Esophagus squamous epithelium (tissue), 5 donors: ENCODE data around the gene SPOPL. TPM values are rescaled to one million over a fixed set of nuclear protein-coding genes. Genes with fewer than 3 reads are reported as not detected.
A peak's percentile ranks its signal among the peaks of the same experiment; 100 is the strongest.

Source experiments
- DNase-seq: peaks from one replicate; lab custom pipeline; 2025; lab: John Stamatoyannopoulos, UW
- H3K27ac ChIP-seq, 4 donors: fragments of 200-600 bp; sonication (generic); one replicate each; pipeline ENCODE4 v1.5.1; 2016 to 2019; ENCODE audit warnings: mild to moderate bottlenecking in 1 of 4
- H3K27me3 ChIP-seq, 4 donors: fragments of 200-600 bp; sonication (generic); 1 replicate in 3 of 4; 2 replicates in 1 of 4; pipeline versions ENCODE4 v1.5.1 to v1.6.0; 2017 to 2021; ENCODE audit warnings: antibody characterized with exemption in 1 of 4
- H3K36me3 ChIP-seq, 3 donors: fragments of 200-600 bp; sonication (generic); one replicate each; pipeline ENCODE4 v1.5.1; 2016 to 2019
- H3K4me1 ChIP-seq, 3 donors: fragments of 200-600 bp; sonication (generic); one replicate each; pipeline ENCODE4 v1.5.1; 2017 to 2019
- H3K4me3 ChIP-seq, 4 donors: fragments of 200-600 bp; sonication (generic); 1 replicate in 3 of 4; 2 replicates in 1 of 4; pipeline ENCODE4 v1.5.1; 2016 to 2019; ENCODE audit warnings: mild to moderate bottlenecking in 2 of 4, moderate library complexity in 1 of 4
- H3K9me3 ChIP-seq, 3 donors: fragments of 200-600 bp; sonication (generic); one replicate each; pipeline ENCODE4 v1.5.1; 2016 to 2019
- POLR2A ChIP-seq, 4 donors: fragments of 450-650 bp; IDR thresholded peaks; one replicate each; pipeline ENCODE4 v1.6.1; 2017; ENCODE audit warnings: antibody characterized with exemption in 4 of 4, mild to moderate bottlenecking in 4 of 4, moderate library complexity in 3 of 4
- WGBS, 2 donors: methylation state at CpG; one replicate each; pipeline ENCODE4 v1.1.5; 2018; 5-methylcytosine and 5-hydroxymethylcytosine counted together
- intact Hi-C: fragments of 100-400 bp; cut with DNase I; formaldehyde crosslinking; loops from one replicate; pipeline ENCODE4 v1.15.0; 2022
- total RNA-seq, 4 donors: library from RNA; depleted of rRNA; stranded (reverse); fragments of >200 nt; gene quantifications; one replicate each; pipeline ENCODE4 v1.1.0, GENCODE V29; 2016
- TF ChIP-seq, protein P1 (sequence below), 6 experiments: fragments of 450-650 bp in 4 of 6; fragments of 200-600 bp in 2 of 6; sonication (generic) in 2 of 6; IDR thresholded peaks; one replicate each; pipeline ENCODE4 v1.5.1; 2016 to 2019; ENCODE audit warnings: antibody characterized with exemption in 6 of 6, mild to moderate bottlenecking in 4 of 6, moderate library complexity in 4 of 6
- donor health status: DM: yes; HTN: yes; CAD: no.

The SPOPL gene
- total RNA-seq, 4 donors from 2014 or later: 8.4 to 21.2 (median 13.3) TPM

DNA sequence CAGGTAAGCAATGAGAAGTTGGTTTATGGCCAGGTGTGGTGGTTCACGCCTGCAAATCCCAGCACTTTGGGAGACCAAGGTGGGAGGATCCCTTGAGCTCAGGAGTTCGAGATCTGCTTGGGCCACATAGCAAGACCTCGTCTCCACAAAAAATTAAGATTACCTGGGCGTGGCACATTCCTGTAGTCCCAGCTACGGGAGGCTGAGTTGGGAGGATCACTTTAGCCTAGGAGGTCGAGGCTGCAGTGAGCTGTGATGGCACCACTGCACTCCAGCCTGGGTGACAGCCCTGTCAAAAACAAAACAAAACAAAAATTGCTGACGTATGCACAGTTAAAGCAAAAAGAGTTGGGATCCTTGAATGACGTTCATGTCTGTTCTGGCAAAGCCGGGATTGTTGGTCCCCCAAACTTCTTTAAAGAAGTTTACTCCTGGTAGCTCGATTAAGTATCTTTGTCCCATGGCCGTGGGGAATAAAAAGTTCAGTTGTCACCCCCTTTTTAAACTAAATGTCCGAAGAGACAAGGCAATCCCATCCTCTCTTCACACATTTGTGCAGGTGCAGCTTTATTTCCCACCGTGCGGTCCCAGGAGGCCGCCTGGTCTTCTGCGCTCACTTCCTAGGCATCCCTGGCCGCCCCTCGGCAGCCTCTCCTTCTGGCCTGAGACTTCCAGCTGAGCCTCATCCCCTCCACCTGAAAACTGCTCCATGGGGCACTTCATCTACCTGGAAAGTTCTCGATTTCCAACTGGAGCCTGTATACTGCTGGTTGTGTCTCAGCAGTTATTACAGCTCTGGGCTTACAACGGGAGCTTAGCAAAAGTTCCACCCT is 762 bp upstream of the SPOPL start:
- Histone ChIP-seq H3K4me3 (peak overlapping the region; percentile 85 to 99 (median 96)), H3K27me3 (no peaks in the 10 kb centered on the region), H3K4me1 (peaks cover 19 to 47% (median 23%) of the 10 kb centered on the region in 3 donors), H3K36me3 (no peaks in the 10 kb centered on the region), H3K27ac (peak overlapping the region; percentile 95 to 98 (median 95)), H3K9me3 (no peaks in the 10 kb centered on the region)
- WGBS, 2 donors: 40 to 48% methylated on average over 19 to 20 of the region's 20 CpGs
- intact Hi-C loops: no loop called here
- TF ChIP-seq, protein P1, sequence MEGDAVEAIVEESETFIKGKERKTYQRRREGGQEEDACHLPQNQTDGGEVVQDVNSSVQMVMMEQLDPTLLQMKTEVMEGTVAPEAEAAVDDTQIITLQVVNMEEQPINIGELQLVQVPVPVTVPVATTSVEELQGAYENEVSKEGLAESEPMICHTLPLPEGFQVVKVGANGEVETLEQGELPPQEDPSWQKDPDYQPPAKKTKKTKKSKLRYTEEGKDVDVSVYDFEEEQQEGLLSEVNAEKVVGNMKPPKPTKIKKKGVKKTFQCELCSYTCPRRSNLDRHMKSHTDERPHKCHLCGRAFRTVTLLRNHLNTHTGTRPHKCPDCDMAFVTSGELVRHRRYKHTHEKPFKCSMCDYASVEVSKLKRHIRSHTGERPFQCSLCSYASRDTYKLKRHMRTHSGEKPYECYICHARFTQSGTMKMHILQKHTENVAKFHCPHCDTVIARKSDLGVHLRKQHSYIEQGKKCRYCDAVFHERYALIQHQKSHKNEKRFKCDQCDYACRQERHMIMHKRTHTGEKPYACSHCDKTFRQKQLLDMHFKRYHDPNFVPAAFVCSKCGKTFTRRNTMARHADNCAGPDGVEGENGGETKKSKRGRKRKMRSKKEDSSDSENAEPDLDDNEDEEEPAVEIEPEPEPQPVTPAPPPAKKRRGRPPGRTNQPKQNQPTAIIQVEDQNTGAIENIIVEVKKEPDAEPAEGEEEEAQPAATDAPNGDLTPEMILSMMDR (IDR thresholded peaks at IDR 0.05): no peak
- TF ChIP-seq POLR2A (IDR thresholded peaks at IDR 0.05): no peak
- no peak for DNase-seq

DNA sequence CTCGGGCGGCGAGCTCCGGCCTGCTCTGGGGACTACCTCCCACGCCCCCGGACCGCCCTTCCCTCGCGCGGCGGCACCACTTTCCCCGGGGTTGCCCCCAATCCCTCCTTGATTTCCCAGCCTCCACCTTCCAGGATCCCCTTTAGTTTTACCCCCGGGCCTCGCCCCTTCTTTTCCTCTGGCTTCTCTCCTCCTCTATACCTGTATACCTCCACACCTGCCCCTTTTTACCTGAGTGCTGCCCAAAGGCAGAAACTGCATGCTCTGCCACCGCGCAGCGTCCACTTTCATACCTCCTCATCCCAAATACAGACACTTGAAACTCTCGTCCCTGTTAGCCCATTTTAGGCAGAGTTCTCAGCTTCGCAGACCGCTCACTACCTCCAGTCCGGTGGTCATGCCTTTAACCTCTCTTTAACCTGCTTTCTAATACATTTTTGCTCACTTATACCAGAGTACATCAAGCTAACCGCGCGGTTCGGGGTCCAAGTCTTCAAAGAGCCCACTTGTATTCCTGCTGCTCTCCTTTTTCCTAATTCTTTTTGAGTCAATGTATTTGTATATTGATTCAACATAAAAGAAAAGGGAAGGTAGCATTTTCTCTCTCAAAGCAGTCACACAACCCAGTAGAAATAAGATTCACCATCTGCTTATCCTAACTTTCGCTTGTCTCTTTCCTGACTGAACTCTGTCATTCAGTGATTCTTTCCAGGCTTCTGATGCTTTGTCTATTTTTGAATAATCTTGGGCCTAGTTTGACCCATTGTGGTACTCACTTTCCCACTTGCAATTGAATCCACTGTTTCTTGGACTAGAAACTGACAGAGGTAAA is 901 bp downstream of the SPOPL start:
- 1 to 4% methylated on average over 22 to 26 of the region's 26 CpGs for WGBS, 2 donors
- no peaks in the 10 kb centered on the region for H3K9me3 ChIP-seq
- H3K4me3 ChIP-seq: peak overlapping the region; percentile 85 to 99 (median 96)
- intact Hi-C loops: no loop called here
- H3K4me1 ChIP-seq: peaks cover 19 to 63% (median 24%) of the 10 kb centered on the region in 3 donors
- H3K27me3 ChIP-seq: no peaks in the 10 kb centered on the region
- DNase-seq: no peak
- peak overlapping the region; percentile 95 to 98 (median 95) for H3K27ac ChIP-seq
- no peaks in the 10 kb centered on the region for H3K36me3 ChIP-seq
- TF ChIP-seq, protein P1 (IDR thresholded peaks at IDR 0.05): no peak
- no peak for TF ChIP-seq POLR2A (IDR thresholded peaks at IDR 0.05)

DNA sequence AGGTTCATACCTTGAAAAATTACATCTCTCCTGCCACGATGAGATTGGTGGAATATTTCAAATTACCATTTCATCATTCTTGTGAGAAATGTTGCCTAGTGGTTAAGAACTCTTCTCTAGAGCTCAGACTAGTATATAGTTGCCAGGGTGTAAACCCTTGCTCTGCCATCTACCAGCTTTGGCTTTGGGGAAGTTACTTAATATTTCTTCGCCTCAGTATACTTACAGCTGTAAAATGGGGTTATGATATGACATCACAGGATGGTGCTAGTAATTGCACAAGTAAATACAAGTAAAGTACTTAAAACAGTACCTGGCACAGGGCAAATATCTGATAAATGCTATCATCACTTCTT is 1.5 kb downstream of the SPOPL start:
- peaks cover 19 to 68% (median 24%) of the 10 kb centered on the region in 3 donors for H3K4me1 ChIP-seq
- H3K9me3 ChIP-seq: no peaks in the 10 kb centered on the region
- peak overlapping the region; percentile 85 to 99 (median 96) for H3K4me3 ChIP-seq
- no peaks in the 10 kb centered on the region for H3K27me3 ChIP-seq
- intact Hi-C loops: no loop called here
- H3K36me3 ChIP-seq: no peaks in the 10 kb centered on the region
- TF ChIP-seq, protein P1 (IDR thresholded peaks at IDR 0.05): no peak
- TF ChIP-seq POLR2A (IDR thresholded peaks at IDR 0.05): no peak
- peak overlapping the region in 3 of 4 donors; percentile 95 to 98 (median 95) for H3K27ac ChIP-seq
- 21 to 25% methylated on average over 2 of the region's 2 CpGs for WGBS, 2 donors
- no peak for DNase-seq

DNA sequence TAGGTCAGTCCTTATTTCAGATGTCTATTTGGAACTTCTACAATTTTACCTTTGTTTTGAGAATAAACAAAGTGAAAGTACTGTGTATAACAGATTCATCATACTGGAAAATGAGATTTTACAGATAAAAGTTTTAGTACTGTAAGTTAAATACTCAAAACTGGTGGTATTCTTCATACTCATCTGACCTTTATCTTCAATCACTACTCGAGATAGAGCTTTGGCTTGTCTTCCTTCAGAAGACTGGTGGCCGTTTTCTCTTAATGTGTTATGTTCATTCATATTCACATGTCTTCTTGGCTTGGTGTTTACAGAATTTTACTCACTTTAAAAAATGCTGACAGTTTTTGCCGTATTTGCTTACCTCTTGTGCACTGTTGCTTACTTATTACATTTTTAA is 2.1 kb downstream of the SPOPL start:
- H3K9me3 ChIP-seq: no peaks in the 10 kb centered on the region
- intact Hi-C loops: no loop called here
- no peaks in the 10 kb centered on the region for H3K27me3 ChIP-seq
- H3K4me1 ChIP-seq: peaks cover 19 to 73% (median 24%) of the 10 kb centered on the region in 3 donors
- DNase-seq: no peak
- 11 to 18% methylated on average over 3 of the region's 3 CpGs for WGBS, 2 donors
- H3K27ac ChIP-seq: peak overlapping the region in 2 of 4 donors; percentile 95 to 98
- TF ChIP-seq, protein P1 (IDR thresholded peaks at IDR 0.05): no peak
- no peak for TF ChIP-seq POLR2A (IDR thresholded peaks at IDR 0.05)
- peak overlapping the region in 3 of 4 donors; percentile 85 to 99 (median 94) for H3K4me3 ChIP-seq
- no peaks in the 10 kb centered on the region for H3K36me3 ChIP-seq
